ENCODE data around the gene CHI3L2. TPM values are rescaled to one million over a fixed set of nuclear protein-coding genes. Genes with fewer than 3 reads are reported as not detected.

The CHI3L2 gene
- total and polyA plus RNA-seq, 2 experiments from 2014 or later = 0.68 TPM; not detected in 1

- no peak overlapping the region for H3K27ac Mint-ChIP-seq
- Histone ChIP-seq H3K9me2 (ENCODE audit: insufficient read depth) (no peaks in the 10 kb centered on the region), H4K20me1 (replicated peaks; ENCODE audit: insufficient read depth) (no peaks in the 10 kb centered on the region), H3K27ac (ENCODE audit: low read depth) (no peak overlapping the region), H3K79me2 (replicated peaks; ENCODE audit: insufficient read depth) (no peaks in the 10 kb centered on the region), H3K36me3 (ENCODE audit: insufficient read depth) (no peaks in the 10 kb centered on the region), H3F3A (replicated peaks; ENCODE audit: low read depth) (no peaks in the 10 kb centered on the region), H3K4me2 (no peak overlapping the region), H2AFZ (no peak overlapping the region), H3K27me3 (ENCODE audit: insufficient read depth) (peaks cover 18% of the 10 kb centered on the region), H3K4me3 (no peak overlapping the region), H3K4me1 (ENCODE audit: insufficient read depth) (peaks cover 8% of the 10 kb centered on the region; the same call in 1 of the 2 replicates)
- no peak for ATAC-seq
- peaks cover 6% of the 10 kb centered on the region; the same call in 2 of the 3 replicates for H3K4me1 Mint-ChIP-seq
- peaks cover 16% of the 10 kb centered on the region for H3K27me3 Mint-ChIP-seq (ENCODE audit: insufficient read depth, low read depth, poor library complexity)
- 0 out of 3 replicates have a peak, but pooled peaks cover 2% of the 10 kb centered on the region for H3K36me3 Mint-ChIP-seq (ENCODE audit: low read depth)
- TF ChIP-seq, protein P1, sequence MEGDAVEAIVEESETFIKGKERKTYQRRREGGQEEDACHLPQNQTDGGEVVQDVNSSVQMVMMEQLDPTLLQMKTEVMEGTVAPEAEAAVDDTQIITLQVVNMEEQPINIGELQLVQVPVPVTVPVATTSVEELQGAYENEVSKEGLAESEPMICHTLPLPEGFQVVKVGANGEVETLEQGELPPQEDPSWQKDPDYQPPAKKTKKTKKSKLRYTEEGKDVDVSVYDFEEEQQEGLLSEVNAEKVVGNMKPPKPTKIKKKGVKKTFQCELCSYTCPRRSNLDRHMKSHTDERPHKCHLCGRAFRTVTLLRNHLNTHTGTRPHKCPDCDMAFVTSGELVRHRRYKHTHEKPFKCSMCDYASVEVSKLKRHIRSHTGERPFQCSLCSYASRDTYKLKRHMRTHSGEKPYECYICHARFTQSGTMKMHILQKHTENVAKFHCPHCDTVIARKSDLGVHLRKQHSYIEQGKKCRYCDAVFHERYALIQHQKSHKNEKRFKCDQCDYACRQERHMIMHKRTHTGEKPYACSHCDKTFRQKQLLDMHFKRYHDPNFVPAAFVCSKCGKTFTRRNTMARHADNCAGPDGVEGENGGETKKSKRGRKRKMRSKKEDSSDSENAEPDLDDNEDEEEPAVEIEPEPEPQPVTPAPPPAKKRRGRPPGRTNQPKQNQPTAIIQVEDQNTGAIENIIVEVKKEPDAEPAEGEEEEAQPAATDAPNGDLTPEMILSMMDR (conservative IDR thresholded peaks at IDR 0.05; ENCODE audit: low read depth in 2 of 2) = no peak
- TF ChIP-seq, protein P2, sequence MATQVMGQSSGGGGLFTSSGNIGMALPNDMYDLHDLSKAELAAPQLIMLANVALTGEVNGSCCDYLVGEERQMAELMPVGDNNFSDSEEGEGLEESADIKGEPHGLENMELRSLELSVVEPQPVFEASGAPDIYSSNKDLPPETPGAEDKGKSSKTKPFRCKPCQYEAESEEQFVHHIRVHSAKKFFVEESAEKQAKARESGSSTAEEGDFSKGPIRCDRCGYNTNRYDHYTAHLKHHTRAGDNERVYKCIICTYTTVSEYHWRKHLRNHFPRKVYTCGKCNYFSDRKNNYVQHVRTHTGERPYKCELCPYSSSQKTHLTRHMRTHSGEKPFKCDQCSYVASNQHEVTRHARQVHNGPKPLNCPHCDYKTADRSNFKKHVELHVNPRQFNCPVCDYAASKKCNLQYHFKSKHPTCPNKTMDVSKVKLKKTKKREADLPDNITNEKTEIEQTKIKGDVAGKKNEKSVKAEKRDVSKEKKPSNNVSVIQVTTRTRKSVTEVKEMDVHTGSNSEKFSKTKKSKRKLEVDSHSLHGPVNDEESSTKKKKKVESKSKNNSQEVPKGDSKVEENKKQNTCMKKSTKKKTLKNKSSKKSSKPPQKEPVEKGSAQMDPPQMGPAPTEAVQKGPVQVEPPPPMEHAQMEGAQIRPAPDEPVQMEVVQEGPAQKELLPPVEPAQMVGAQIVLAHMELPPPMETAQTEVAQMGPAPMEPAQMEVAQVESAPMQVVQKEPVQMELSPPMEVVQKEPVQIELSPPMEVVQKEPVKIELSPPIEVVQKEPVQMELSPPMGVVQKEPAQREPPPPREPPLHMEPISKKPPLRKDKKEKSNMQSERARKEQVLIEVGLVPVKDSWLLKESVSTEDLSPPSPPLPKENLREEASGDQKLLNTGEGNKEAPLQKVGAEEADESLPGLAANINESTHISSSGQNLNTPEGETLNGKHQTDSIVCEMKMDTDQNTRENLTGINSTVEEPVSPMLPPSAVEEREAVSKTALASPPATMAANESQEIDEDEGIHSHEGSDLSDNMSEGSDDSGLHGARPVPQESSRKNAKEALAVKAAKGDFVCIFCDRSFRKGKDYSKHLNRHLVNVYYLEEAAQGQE (IDR thresholded peaks at IDR 0.05; ENCODE audit: unreplicated experiment) = no peak
- no peak for TF ChIP-seq EZH2 (IDR thresholded peaks at IDR 0.05; ENCODE audit: low read depth, unreplicated experiment)
- no peak for TF ChIP-seq NANOG (IDR thresholded peaks at IDR 0.05; ENCODE audit: borderline replicate concordance)
- no peak for TF ChIP-seq ZNF331 (CRISPR knock-in tag; IDR thresholded peaks at IDR 0.05; ENCODE audit: low read depth)
- TF ChIP-seq ZNF114 (CRISPR knock-in tag; IDR thresholded peaks at IDR 0.05) = no peak
- TF ChIP-seq ETS1 (IDR thresholded peaks at IDR 0.05) = no peak
- no peak for TF ChIP-seq STAT1 (IDR thresholded peaks at IDR 0.05; ENCODE audit: unreplicated experiment)
- no peak for TF ChIP-seq POLR2AphosphoS5 (IDR thresholded peaks at IDR 0.05; ENCODE audit: low read depth)
- TF ChIP-seq CREB1 (CRISPR knock-in tag; IDR thresholded peaks at IDR 0.05; ENCODE audit: low read depth) = no peak
- no peak for TF ChIP-seq EZH2phosphoT487 (IDR thresholded peaks at IDR 0.05; ENCODE audit: unreplicated experiment)
- no peak for TF ChIP-seq JUNB (IDR thresholded peaks at IDR 0.05; ENCODE audit: unreplicated experiment)
- no peak for TF ChIP-seq ZNF462 (CRISPR knock-in tag; IDR thresholded peaks at IDR 0.05)
- H3K9me3 Mint-ChIP-seq = no peaks in the 10 kb centered on the region; the same call in 2 of the 3 replicates
- H3K4me3 Mint-ChIP-seq = no peak overlapping the region
- DNase-seq (ENCODE audit: low spot score) = no peak
These were observed 28.2 kb upstream of the CHI3L2 start for GRCh38 chr1:111199329-111199728.

All from GM23338 (cell line).